GM21825 (cell line): ENCODE results near the gene SH3GLB2.
"Not testable (repeated sequence)": the region's sequence is repeated elsewhere in the genome, so short reads cannot be mapped to it uniquely, and the experiment has no call there.

Experiments
- ATAC-seq: cut with Tn5 transposase; IDR thresholded peaks from one replicate; pipeline ENCODE4 v1.9.1; 2021; ENCODE audit warnings: mild to moderate bottlenecking, moderate library complexity; ENCODE audit not compliant: unreplicated experiment

The SH3GLB2 gene

DNA sequence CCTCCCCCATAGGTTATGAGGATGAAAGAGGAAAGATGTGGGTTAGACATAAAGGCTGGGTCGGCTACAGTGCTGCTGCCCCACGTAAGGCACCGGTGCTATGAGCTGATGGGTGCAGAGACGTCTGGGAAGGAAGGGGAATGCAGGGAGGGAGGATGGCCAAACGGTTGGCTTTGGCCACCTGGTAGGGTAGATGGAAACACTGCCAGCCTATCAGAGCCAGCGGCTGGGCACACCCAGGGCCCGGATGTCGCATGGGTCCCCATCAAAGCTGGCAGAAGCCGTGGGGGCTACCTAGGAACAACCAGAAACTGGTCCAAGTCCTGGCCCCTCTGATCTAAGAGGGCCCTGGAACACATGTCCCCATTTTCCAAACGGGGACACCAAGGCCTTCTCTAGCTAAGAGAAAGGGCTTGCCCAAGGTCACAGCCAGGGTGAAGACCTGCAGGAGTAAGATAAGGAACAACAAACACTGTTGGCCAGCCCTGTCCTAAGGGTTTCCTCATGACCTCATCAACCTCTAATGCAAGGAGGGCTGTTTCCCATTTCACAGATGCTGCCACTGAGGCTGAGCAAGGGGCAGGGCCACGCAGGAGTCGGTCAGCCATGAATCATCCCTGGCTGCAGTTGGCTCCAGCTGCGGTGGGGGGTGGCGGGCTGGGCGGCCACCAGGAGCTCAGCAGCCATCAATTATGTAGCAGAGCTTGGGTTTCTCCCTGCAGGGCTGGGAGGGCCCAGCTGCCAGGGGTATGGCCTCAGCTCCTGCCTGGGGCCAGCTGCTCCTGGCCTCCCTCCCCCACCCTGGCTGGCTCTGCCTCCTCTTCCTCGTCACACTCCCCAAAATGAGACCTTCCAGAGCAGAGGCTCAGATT, 4.9 kb downstream of the SH3GLB2 start:
- ATAC-seq = no peak

DNA sequence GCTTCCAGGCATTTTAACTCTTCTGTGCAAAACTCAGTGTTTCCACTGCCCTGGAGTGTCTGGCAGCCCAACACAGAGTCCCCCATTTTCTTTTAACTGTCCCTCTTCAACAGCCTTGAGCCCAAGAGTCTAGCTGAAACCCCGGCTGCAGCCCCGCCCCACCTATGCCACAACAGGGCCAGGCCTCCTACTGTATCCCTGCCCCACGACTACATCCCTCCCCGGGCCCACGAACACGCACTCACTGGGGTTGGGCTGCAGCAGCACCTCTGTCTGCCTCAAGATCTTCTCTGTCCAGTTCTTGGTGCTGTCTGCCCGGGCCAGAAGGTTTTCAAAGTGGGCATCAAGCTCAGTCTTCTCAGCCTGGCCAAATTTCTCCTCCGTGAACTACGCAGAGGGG, 6.1 kb downstream of the SH3GLB2 start:
- ATAC-seq = no peak

DNA sequence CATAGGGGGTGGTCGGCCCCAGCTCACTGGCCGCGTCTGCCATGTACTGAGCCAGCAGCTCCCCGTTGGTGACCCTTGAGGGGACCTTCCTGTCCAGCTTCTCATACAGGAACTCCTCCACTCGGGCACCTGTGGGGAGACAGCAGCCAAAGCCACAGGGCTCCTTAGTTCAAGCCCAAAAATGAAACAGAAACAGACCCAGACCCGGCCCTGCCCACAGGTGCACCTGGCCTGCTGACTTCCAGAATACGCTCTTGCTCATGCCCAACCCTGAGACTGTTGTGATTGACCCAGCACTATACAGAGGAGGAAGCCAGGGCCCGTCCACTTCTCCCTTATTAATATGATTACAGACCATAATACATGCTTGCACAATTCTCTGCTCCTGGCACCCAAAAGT, 7.0 kb downstream of the SH3GLB2 start:
- ATAC-seq = peak; percentile 59

DNA sequence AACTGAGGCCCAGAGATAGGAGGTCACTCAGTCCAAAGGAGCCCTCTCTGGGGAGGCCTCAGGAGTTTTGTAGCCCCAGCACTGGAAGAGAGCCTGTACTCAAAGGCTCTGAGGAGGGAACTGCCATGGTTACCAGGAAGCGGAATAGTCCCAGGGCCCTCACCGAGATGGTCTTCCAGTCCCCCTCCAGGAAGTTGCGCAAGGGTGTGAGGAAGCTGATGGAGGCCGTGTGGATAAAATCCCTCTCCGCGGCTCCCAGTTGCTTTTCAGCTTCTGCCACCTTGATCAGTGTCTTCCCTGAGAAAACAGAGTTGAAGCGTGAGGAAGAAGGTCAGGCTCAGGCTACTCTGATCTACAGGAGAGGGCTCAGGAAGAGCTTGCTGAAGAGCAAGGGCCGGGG, 13.5 kb downstream of the SH3GLB2 start:
- no peak for ATAC-seq

DNA sequence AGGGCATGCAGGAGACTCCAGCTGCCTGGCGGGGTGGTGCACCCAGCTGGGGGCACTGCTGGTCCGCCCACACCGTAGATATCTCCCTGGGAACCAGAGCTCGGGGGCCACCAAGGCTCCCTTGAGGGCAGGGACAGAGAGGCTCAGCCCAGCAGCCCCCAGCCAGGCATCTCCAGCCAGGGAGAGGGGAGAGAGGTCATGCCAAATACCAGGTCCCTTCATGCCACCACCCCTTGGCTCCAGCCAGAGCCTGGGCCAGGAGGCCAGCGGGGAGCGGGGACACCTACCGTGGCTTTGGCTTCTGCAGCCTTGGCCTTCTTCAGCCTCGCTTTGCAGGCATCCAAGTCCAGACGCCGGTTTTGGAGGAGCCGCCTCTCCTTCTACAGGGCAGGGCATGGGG, 14.0 kb downstream of the SH3GLB2 start:
- no peak for ATAC-seq

DNA sequence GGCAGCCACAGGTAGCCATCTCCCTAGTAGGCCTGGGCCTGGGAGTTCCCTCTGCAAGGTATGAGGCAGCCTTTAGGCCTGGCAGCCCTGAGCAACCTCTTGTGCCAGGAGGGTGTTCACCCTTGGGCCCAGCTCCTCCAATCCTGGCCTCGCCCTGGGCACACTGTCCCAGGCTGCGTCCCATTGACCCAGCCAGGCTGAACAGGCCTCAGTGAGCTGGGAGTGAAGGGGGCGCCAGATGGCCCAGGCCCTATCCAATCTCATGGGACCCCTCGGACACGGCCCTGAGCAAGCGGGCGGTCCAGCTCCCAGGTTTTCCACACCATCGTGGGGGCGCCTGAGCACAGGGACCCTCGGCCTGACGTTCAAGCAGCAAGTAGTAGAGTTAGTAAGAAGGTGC, 14.5 kb downstream of the SH3GLB2 start:
- no peak for ATAC-seq

DNA sequence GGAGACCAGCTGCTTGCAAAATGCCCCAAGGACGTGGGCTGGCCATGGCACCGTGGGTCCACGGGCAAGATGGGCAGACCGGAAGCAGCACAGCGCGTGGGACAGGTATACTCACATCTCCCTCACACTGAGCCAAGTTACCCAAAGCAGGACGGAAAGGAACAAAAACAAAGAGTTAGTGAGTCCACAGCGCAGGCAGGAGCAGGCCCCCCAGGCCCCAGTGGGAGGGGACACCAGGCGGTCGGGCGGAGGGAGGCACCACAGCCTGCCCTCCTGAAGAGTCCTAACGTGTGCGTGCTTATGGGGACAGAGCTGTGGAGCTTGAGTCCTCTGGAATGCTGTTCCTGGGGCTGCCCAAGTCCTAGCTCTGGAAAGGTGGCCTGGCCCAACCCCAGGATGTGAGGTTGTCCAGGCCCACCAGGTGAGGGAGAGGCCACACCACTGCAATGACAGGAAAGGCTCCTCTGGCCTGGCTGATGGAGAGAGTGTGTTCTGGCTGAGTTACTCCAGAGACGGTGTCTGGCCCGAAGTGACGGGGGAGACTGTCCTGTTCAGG, 15.2 kb downstream of the SH3GLB2 start:
- no peak for ATAC-seq

DNA sequence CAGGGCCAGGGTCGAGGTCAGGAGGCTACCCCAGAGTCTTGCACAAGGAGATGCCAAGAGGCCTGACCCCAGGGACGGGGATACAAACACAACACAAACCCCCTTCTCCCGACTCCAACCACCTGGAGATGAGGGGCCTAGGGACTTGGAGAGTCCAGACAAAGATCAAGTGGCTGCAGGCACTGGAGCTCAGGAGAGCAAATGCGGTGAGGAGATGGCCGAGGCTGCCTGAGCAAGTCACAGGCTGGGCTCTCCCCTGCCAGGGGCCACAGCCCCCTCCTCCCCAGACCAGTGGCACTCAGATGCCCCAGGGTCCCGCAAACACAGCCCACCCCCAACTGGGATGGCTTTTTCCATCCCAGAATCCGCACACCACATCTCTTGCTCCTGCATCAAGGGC, 15.8 kb downstream of the SH3GLB2 start:
- ATAC-seq = no peak

DNA sequence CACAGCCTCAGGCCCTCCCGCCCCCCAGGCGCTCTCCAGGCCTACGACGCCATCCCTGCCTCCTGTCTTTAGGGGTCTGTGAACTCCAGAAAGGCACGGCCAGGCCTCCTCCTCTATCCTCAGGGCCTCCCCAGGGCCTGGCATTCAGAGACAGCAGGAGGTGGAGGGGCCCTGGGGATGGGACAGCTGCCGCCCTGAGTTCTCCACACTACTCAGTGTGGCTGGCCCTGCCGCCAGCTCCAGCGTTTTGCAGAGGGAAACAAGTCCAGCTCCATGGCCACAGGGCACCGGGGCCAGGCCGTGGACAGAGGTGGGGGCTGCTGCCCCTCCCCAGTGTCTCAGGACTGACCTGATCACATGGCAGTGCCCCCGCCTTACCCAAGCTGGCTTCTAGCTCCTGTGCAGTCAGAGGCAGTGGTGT, 16.4 kb downstream of the SH3GLB2 start:
- no peak for ATAC-seq

DNA sequence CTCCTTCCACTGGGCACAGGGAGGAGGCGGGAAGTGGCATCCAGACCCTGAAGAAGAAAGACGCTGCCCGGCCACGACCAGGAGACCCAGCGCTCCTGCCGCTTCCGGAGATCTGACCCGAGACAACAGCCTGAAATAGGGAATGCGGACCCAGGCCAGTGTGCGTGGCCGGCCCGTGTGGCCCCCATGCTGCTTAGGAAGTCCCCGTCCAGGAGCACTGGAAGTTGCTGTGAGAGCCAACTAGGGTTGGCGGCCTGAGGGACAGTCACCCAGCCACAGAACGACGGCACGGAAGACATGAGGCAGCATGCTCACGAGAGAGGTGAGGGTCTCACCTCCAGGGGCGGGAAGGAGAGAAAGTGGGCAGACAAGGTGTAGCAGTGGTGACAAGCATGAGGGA, 17.0 kb downstream of the SH3GLB2 start:
- no peak for ATAC-seq

DNA sequence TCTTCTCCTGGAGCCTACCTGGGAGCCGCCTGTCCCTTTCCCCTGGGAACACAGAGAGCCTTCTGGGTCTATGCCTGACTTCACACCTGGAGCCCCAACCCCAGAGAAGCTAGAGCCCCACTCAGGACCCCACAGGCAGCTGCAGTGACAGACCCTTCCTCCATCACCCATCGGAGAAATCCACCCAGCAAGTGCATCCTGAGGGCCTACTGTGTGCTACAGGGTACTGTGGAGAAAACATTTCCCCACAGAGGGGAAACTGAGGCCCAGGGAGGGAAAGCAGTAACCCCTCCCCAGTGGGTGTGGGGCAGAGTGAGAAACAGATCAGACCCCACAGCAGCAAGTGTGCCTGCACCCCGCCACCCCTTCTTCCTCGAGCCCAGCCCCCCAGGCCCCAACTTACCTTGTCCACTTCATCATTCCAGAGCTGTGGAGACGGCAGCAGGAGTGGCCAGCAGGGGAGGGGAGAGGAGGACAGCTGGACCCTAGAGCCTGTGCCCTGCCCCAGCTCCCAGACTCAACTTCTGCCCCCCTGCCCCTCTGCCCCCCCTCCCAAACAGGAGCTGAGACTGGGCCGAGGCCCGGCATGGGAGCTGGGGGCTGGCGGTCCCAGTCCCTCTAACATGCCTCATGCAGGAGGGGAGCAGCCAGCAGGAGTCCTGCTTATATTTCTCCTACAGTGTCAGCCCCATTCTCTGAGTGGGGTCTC, 17.7 kb downstream of the SH3GLB2 start:
- no peak for ATAC-seq

DNA sequence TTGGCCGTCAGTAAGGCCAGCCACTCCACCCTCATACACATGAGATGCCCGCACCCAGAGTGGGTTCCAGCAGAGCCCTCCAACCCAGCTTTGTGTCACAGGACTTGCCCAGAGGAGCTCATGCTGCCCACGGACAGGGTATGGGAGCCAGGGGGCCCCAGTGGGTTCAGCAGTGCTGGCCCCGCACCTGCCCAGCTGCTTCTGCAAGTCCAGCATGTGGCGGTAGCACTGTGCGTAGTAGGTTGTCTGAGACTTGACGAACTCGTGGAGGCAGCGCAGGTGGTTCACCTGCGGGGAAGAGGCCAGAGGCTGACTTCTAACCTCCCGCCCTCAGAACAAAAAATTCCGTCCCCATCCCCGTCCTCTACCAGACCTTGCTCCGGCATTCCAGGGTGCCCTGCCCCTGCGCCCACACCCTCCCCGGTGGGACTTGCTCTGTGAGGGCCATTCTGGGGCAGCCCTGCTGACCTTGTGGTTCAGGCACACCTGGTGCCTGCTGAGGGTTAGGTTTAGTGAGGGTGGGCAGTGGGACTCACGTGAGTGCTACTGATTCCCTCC, 18.5 kb downstream of the SH3GLB2 start:
- no peak for ATAC-seq

DNA sequence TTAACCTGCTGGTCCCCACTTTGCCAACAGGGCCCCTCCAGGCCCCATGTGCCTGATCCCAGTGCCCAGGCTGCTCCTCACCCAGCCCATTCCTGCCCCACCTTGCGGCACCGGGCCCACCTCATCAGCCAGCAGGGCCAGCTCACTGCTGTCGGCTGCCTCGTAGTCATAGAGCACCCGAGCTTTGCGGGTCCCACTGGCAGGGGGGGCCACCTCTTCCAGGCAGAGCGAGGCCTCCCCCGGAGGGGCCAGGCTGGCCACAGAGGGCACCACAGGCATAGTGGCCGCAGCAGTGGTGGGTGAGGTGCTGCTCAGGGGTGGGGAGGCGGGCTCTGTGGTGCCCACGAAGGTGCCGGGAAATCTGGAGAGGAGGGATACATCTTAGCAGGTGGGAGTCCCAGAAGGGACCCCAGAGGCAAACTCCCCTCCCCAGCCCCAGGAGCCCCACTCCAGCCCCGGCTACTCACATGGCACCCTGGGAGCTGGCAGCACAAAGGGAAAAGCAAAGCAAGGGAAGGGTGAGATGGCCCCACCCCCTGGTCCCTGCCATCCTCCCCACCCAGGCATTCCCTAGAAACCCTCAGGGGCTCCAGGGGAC, 19.0 kb downstream of the SH3GLB2 start:
- ATAC-seq = no peak

DNA sequence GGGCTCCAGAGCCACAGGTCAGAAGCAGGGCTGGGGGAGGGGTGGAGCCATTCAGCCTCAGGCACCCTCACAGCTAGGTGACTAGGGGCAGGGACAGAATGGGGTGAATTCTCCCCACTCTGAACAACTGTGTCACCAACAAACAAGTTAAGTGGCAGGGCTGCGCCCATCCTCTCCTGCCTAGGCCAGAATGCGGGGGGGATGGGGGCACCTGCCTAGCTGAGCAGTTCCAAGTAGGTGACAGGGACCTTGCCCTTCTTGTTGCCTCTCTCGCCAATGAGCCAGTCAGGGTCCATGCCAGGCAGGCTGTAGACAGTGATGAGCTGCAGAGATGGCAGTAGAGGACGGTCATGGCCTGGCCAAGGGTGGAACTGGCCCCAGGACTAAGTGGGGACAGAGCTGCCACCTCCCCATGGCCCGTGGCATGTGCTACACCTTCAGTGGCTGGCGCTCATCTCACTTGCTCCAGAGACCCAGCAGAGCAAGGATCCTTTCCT, 19.6 kb downstream of the SH3GLB2 start:
- no peak for ATAC-seq

DNA sequence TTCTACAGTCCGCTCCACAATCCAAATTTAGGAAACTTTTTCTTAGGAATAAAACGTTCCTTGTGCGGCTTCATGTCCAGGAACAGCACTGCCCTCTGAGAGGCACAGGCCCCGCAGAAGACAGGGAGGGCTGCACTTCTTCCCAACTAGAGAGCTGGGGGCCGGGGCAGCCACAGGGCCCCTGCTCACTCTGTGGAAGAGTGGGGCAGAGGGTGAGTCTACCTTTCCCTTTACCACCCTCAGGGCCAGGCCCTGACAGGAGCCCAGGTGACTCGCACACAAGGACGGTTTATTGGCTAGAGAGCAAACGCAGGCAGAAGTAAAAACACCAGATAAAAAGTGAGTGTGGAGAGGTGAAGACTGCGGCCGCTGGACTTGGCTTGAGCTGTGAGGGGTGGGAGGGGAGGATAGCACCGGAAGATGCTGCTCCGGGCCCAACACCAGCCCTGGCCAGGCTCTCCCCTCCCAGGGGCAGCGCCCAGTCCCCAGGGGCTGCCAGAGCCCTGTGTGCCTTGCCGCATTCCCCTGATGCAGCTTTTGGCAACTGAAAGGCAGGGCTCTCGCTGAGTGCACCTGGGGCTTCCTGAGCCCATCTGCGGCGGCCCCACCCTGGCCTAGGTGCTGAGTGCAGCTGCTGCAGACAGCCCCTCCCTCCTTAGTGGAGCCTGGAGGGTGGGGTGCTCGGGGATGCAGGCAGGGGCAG, 20.2 kb downstream of the SH3GLB2 start:
- ATAC-seq = no peak

DNA sequence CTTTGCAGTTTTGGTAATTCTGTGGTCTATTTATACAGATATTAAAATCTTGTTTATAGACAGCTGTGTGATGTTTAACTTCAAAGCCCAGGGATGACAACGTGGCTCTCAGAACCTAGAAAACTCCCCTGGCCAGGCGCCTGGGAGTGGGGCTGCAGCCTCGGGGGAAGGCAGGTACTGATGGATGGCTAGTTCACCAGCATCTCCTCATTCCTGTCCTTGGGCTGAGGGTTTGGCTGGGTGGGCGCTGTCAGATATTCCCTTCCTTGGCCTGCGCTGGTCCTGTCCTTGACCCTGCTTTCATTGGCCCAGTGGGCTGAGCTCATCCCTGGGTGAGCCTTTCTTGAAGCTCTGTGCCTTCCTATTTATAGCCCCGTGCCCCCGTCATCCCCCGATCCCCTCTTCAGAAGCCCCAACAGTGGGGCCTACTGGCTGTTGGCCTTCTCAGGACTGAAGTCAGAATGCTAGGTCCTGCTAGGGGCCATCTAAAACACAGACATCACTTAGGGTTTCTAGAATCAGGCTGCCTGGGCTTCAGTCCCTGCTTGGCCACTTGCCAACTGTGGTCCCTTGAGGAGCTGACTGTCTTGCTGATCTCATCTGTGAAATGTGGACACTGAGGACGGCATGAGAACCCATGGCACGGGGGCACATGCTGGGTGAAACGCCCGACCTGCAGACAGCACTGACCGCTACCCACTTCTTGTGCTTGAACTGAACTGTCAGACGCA, 20.9 kb downstream of the SH3GLB2 start:
- ATAC-seq = no peak

DNA sequence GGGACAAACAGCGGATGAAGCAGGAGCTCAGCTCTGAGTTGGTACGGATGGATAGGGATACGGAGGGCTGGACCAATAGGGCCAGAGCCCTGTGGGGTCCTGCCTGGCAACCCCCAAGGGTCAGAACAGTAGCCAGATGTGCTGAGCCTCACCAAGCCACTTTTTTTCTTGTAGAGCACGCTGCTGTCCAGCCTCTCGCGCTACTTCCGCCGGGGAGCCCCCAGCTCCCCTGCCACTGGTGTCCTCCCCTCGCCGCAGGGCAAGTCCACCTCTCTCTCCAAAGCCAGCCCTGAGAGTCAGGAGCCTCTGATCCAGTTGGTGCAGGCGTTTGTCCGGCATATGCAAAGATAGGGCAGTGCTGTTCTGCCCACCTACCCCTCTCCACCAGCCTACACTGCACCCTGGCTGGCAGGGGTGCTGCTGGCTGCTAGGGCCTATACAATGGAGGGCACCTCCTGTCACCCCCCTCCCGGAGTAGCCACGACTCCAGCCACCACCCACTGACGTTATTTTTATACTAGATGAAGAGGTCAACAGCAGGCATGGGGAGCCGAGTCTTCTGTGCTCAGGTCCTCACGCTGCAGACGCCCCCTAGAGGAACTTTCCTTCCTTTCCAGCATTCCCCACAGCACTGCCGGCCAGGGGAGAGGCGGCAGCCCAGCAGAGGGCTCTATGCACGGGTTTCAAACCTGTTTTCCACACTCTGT, 21.6 kb downstream of the SH3GLB2 start:
- no peak for ATAC-seq

DNA sequence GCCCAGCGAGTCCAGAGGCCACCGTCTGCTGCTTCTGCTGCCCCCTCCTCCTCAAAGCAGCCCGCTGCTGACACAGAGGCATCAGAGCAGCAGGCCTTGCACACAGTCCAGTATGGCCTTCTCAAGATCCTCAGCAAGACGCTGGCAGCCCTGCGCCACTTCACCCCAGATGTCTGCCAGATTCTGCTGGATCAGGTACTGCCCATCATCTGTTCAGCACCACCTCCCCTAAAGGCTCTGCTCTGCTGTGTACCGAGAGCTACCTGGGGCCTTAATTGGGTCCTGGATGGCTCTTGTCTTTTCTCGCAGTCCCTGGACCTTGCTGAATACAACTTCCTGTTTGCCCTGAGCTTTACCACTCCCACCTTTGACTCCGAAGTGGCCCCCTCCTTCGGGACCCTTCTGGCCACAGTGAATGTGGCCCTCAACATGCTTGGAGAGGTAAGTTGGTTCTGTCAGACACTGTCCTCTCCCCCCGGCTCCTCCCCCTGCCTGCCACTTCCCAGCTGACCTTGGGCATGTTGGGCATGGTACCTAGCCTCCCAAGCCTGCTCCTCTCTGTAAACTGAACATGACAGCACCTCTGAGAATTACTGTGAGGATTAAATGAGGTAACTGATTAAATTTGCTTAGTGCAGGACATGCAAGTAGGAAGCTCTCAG, 22.7 kb downstream of the SH3GLB2 start:
- ATAC-seq = no peak

DNA sequence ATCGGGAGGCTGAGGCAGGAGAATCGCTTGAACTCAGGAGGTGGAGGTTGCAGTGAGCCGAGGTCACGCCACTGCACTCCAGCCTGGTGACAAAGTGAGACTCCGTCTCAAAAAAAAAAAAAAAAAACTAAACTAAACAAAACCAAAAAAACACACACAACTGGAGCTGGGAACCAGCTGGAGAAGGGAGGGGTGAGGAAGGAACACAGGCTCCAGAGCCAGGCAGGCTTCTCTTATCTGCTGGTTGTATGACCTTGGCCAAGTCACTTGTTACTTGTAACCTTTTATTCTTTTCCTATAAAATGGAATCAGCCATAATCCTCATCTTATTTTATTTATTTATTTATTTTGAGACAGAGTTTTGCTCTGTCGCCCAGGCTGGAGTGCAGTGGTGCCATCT, 24.0 kb downstream of the SH3GLB2 start:
- ATAC-seq = not testable (repeated sequence)
